ENCODE measurements around the gene DENND1C.

DENND1C gene

GRCh38 chr19:6442087-6442688 lies 39.4 kb downstream of the DENND1C start:
- Histone ChIP-seq H3K9ac (ENCODE audit: low read length) (no peak overlapping the region), H3K27ac (ENCODE audit: low read depth, low read length, poor library complexity, severe bottlenecking) (no peak overlapping the region), H3K4me2 (ENCODE audit: low read length) (no peak overlapping the region), H3K36me3 (ENCODE audit: insufficient read depth, low read length) (peaks cover 19% of the 10 kb centered on the region), H3K9me3 (ENCODE audit: low read length) (no peaks in the 10 kb centered on the region), H3K9me2 (ENCODE audit: low read depth, low read length) (no peaks in the 10 kb centered on the region), H3K79me2 (ENCODE audit: insufficient read depth, low read length) (no peaks in the 10 kb centered on the region), H3F3A (ENCODE audit: insufficient read depth, low read length) (no peaks in the 10 kb centered on the region), H4K20me1 (ENCODE audit: insufficient read depth, low read length) (no peaks in the 10 kb centered on the region), H3K4me3 (ENCODE audit: low read depth, low read length, poor library complexity, severe bottlenecking) (no peak overlapping the region), H2AFZ (ENCODE audit: low read length) (no peak overlapping the region), H3K4me1 (ENCODE audit: insufficient read depth, low read length, severe bottlenecking) (no peaks in the 10 kb centered on the region), H3K27me3 (ENCODE audit: insufficient read depth, low read length) (no peaks in the 10 kb centered on the region)
- no peak for TF ChIP-seq EZH2 (IDR thresholded peaks at IDR 0.05; ENCODE audit: borderline replicate concordance, low read length)
- TF ChIP-seq CTCF (IDR thresholded peaks at IDR 0.05; ENCODE audit: low read length), result no peak

GRCh38 chr19:6440905-6441304 lies 40.7 kb downstream of the DENND1C start:
- peaks cover 9% of the 10 kb centered on the region for H3K36me3 ChIP-seq (ENCODE audit: insufficient read depth, low read length)
- no peak for TF ChIP-seq EZH2 (IDR thresholded peaks at IDR 0.05; ENCODE audit: borderline replicate concordance, low read length)
- no peak for TF ChIP-seq CTCF (IDR thresholded peaks at IDR 0.05; ENCODE audit: low read length)
- no peak overlapping the region for H2AFZ ChIP-seq (ENCODE audit: low read length)
- no peaks in the 10 kb centered on the region for H3K4me1 ChIP-seq (ENCODE audit: insufficient read depth, low read length, severe bottlenecking)
- no peak overlapping the region for H3K9ac ChIP-seq (ENCODE audit: low read length)
- no peaks in the 10 kb centered on the region for H3F3A ChIP-seq (ENCODE audit: insufficient read depth, low read length)
- H3K79me2 ChIP-seq (ENCODE audit: insufficient read depth, low read length), result no peaks in the 10 kb centered on the region
- no peaks in the 10 kb centered on the region for H4K20me1 ChIP-seq (ENCODE audit: insufficient read depth, low read length)
- H3K4me2 ChIP-seq (ENCODE audit: low read length), result no peak overlapping the region
- H3K27ac ChIP-seq (ENCODE audit: low read depth, low read length, poor library complexity, severe bottlenecking), result no peak overlapping the region
- no peaks in the 10 kb centered on the region for H3K9me2 ChIP-seq (ENCODE audit: low read depth, low read length)
- H3K9me3 ChIP-seq (ENCODE audit: low read length), result no peaks in the 10 kb centered on the region
- H3K27me3 ChIP-seq (ENCODE audit: insufficient read depth, low read length), result no peaks in the 10 kb centered on the region
- no peak overlapping the region for H3K4me3 ChIP-seq (ENCODE audit: low read depth, low read length, poor library complexity, severe bottlenecking)

GRCh38 chr19:6439743-6440142 lies 41.8 kb downstream of the DENND1C start:
- H3K27me3 ChIP-seq (ENCODE audit: insufficient read depth, low read length), result no peaks in the 10 kb centered on the region
- no peak overlapping the region for H3K9ac ChIP-seq (ENCODE audit: low read length)
- H3F3A ChIP-seq (ENCODE audit: insufficient read depth, low read length), result no peaks in the 10 kb centered on the region
- no peaks in the 10 kb centered on the region; the same call in 1 of the 2 replicates for H3K36me3 ChIP-seq (ENCODE audit: insufficient read depth, low read length)
- TF ChIP-seq CTCF (IDR thresholded peaks at IDR 0.05; ENCODE audit: low read length) (no peak), EZH2 (IDR thresholded peaks at IDR 0.05; ENCODE audit: borderline replicate concordance, low read length) (no peak)
- H3K9me3 ChIP-seq (ENCODE audit: low read length), result no peaks in the 10 kb centered on the region
- H4K20me1 ChIP-seq (ENCODE audit: insufficient read depth, low read length), result no peaks in the 10 kb centered on the region
- H3K4me1 ChIP-seq (ENCODE audit: insufficient read depth, low read length, severe bottlenecking), result no peaks in the 10 kb centered on the region
- H3K79me2 ChIP-seq (ENCODE audit: insufficient read depth, low read length), result no peaks in the 10 kb centered on the region
- no peak overlapping the region for H2AFZ ChIP-seq (ENCODE audit: low read length)
- H3K27ac ChIP-seq (ENCODE audit: low read depth, low read length, poor library complexity, severe bottlenecking), result no peak overlapping the region
- no peaks in the 10 kb centered on the region for H3K9me2 ChIP-seq (ENCODE audit: low read depth, low read length)
- H3K4me3 ChIP-seq (ENCODE audit: low read depth, low read length, poor library complexity, severe bottlenecking), result no peak overlapping the region
- H3K4me2 ChIP-seq (ENCODE audit: low read length), result no peak overlapping the region
